Activated CD8-positive, alpha-beta memory T cell treated with anti-CD3 and anti-CD28 coated beads, Interleukin-2, amount 50 U/mL, for 24 hours (primary cell): ENCODE data around the gene FOXK2.
"Not testable (repeated sequence)": the region's sequence is repeated elsewhere in the genome, so short reads cannot be mapped to it uniquely, and the experiment has no call there.

Experiments
- DNase-seq: peaks from one replicate; pipeline ENCODE4 v3.0.0-alpha.2; 2020; ENCODE audit errors: extremely low read depth

FOXK2 gene

DNA sequence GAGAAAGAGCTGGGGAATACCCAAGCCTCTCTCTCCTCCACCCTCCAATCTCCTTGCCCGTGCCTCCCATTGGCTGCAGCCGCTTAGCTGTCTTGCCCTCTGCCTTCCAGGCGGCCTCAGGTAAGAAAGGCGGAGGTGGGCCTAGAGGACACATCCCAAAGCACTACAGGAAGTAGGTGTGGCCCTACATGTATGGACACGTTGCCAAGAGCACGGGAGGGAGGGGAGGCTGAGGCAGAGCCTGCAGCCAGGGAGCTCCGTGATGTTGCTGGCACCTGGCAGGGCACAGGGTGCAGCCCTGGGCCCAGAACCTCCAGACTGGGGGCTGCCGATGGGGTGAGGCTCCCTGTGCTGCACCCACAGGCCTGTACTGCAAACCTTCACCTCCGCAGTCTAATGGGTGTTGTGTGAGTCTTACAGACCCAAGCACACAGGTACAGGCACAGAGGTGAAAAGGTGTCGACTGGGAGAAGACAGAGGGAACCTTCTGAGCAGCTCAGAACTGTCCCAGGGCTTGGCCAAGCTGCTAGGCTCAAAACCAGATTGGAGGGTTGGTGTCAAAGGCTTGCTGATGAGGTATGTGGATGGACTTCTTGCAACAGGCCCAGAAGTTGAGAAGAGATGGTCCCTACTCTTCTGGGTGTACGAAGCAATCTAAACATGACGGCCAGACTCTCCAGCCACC is 23.5 kb upstream of the FOXK2 start:
- DNase-seq: no peak

DNA sequence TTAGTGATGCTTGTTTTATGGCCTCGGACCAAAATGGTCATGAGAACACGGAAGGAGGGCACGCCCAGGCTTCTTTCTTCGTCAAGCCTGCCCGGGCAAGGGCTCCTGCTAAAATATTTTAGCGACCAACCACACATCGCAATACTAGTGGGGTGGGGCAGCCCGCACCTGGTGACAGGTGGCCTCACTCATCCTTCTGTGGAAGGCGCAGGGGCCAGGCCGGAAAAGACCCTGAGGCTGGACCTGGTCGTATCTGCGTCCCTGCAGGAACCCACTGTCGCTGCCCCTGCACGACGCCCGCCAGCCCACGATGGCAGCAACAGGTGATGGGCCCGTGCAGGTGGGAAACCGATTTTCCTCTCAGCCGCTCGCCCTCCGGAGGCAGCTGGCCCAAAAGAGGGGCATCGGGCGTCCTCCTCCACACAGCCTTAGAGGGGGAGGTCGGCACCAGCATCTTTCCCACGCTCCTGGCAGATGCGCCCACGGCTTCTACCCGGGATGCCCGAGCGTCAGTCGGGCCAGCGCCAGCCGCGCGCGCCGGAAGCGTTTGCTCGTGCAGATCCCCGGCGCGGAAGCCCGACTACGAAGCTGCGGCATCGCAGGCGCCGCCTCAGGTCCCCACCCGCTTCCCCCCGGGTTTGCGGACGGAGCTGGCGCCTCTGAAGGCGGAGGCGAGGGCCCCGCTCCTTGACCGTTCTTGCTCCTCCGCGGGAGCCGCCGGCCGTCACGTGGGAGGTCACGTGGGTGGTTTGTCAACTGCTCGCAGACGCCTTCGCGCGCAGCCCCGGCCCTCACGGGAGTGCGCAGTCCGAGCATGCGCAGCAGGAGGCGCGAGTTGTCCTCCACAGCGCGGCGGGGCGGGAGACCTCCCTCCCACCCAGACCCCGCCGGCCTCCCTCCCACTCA is 22.8 kb upstream of the FOXK2 start:
- DNase-seq: peak; percentile 80

DNA sequence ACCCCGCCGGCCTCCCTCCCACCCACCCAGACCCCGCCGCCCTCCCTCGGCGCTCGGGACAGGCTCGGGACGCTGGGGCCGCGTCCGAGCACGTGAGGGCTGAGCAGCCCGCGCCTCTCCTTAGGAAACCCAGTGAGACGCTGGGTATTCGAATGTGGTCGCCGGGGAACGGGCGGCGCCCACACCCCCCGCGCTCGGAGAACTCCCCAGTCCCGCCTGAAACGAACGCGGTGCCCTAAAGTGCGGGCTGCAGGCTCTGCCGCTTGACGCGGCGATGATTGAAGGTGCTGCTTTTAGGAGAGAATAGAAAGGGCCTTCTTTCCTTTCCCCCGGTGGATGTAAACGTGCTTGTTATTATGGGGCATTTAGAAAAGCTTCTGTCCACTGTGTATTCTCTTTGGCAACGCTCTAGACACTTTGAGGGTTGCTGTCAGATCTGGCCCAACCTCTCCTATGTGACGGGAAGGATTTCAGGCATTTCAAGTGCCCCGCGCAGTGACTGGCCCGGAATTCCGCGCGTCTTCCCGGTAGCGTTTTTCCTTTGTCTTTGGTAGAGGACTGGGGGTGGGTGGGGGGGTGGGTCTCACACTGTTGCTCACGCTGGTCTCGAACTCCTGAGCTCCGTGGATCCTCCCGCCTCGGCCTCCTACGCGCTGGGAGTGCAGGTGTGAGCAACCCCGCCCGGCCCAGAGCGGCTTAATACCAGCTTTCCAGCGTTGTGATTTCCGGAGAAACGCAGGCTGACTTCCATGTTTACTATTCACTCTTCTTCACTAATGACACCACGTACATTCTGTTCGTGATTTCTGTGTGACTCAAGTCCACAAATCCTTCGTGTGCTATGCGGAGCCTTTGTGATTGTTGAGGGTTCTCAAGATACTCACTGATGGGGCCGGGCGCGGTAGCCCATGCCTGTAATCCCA is 21.8 kb upstream of the FOXK2 start:
- DNase-seq: no peak

DNA sequence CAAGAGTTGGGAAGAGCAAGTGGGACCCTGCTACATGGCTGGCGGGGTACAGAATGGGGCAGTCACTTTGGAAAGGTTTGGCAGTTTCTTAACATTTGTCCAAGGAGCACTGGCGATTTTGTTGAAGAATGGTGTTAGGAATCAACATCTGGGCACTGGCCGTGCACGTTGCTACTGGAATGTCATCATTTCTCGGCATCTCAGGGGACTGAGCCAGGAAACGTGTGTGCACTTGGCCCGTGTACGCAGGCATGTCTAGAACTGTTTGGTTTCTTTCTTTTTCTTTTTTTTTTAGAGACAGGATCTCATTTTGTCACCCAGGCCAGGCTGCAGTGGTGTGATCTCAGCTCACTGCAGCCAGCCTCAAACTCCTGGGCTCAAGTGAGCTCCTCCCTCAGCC is 17.3 kb upstream of the FOXK2 start:
- no peak for DNase-seq

DNA sequence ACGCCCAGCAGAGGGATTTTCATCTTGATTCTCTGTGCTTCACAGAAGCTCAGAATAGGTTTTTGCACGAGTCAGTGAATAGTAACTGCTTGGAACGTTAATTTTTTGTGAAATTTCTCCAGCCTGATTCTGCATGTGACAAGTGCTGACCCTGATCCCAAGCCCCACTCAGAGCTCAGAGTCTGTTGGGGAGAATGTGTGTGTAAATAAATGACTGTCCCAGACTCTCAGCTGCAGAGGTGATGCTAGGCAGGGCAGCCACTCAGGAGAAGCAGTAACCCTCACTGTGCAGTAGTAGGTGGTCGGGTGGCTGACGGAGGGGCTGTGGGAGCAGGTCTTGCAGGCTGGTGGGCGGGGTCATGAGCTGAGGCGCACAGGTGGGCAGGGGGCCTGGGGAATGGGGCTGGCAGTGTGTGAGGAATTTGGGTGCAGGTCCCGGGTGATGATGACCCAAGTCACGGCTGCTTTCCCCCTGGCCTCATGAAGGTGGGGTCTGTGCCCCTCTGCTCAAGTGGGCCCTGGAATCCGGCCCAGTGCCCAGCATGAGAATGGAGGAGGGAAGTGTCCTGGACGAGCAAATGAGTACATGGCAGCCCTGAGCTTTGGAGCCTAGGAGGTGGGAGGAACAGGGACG is 16.3 kb upstream of the FOXK2 start:
- no peak for DNase-seq

DNA sequence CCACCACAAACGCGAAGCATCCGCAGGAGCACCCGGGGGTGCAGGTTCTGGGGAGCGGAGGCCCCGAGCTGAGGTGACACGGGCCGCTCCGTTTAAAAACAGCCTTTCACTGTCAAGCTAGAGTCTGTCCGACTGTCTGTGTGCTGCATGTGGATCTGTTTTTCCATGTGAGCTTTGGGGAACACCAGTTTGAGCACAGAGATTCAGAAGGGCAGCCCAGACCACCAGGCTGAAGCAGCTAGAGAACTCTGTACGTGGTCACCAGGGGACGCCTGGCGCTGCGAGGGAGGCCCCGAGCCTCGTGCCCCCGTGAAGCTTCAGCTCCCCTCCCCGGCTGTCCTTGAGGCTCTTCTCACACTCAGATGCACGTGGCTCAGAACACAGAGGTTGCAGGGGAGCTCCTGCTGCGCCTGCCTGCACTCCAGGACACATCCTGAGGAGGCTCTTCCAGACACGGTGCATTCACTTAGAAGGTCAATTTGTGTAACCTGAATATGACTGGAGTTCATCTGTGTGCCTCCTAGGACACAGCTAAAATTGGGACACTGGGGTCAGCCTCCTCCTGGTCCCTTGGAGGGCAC is 15.7 kb upstream of the FOXK2 start:
- DNase-seq: no peak

DNA sequence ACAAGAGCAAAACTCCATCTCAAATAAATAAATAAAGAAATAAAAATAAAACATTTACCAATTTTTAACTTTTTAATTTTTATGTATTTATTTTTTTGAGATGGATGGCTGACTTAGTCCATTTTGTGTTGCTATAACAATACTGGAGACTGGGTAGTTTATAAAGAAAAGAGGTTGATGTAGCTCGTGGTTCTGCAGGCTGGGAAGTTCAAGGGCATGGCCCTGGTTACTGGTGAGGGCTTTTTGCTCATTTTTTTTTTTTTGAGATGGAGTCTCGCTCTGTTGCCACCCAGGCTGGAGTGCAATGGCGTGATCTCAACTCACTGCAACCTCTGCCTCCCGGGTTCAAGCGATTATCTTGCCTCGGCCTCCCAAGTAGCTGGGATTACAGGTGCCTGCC is 14.2 kb upstream of the FOXK2 start:
- DNase-seq: no peak

DNA sequence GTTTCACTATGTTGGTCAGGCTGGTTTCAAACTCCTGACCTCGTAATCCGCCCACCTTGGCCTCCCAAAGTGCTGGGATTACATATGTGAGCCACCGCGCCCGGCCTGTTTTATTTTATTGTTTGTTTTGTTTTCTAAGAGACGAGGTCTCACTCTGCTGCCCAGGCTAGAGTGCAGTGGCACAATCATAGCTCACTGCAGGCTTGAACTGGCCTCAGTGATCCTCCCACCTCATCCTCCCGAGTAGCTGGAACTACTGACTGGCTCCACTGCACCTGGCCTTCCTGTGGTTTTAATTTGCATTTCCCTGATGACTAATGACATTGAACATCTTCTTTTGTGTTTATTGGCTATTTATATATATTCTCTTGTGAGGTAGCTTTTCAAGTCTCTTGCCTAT is 13.1 kb upstream of the FOXK2 start:
- not testable (repeated sequence) for DNase-seq

DNA sequence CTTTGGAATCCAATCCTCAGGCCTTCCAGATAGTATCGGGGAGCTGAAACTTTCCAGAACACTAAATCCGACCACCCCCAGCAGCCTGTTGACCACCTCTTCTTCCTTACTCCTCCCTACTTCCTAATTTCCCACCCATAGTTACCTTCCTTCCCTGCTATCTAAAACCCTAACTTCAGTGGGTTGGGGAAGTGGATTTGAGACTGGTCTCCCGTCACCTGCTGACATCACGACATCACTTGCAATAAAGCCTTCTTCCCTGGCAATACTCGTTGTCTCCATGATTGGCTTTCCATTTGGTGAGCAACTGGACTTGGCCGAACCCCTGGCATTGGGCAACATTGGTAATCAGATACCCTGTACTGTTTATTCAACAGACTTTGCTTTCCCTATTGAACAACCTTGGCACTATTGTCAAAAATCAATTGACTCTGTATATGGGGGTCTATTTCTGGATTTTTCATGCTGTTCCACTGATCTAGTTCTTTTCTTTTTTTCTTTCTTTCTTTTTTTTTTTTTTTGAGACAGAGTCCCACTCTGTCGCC is 11.8 kb upstream of the FOXK2 start:
- DNase-seq: no peak

DNA sequence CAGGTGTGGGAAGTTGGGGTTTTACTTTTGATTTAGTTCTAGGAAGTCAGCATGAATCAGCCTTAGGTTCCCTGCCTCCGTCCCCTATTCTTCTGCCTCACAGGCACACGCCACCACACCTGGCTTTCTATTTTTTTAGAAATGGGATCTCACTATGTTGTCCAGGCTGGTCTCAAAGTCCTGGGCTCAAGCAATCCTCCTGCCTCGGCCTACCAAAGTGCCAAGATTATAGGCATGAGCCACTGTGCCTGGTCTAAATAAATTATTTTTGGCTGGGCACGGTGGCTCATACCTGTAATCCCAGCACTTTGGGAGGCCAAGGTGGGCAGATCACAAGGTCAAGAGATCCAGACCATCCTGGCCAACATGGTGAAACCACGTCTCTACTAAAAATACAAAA is 7.9 kb upstream of the FOXK2 start:
- not testable (repeated sequence) for DNase-seq

DNA sequence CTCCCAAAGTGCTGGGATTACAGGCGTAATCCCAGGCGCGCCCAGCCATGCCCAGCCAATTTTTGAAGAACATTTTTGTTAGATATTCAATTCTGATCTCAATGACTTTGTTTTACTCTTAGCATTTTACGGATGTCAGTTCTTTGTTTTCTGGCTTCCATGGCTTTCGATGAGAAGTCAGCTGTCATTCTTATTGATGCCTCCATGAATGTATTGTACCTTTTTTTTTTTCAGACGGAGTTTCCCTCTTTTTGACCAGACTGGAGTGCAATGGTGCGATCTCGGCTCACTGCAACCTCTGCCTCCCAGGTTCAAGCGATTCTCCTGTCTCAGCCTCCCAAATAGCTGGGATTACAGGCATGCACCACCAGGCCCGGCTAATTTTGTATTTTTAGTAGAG is 5.7 kb upstream of the FOXK2 start:
- DNase-seq: not testable (repeated sequence)

DNA sequence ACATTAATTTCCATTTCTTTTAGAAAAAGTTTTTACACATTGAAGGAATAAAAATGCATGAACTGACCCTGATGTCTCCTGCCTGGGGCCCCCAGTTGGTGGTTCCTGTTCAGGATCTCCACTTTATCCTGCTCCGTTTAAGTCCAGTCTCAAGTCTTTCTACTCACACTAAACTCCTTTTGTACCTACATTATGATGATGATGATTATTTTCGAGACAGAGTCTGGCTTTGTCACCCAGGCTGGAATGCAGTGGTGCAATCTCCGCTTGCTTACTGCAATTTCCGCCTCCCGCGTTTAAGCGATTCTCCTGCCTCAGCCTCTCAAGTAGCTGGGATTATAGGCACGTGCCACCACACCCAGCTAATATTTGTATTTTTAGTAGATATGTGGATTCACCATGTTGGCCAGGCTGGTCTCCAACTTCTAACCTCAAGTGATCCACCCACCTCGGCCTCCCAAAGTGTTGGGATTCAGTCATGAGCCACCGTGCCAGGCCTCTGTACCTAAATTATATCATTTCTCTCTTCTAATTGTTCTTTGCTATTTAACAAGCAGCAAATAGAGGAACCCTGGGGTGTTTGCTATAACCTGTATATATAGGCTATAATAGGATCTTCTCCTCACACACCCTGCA is 2.2 kb upstream of the FOXK2 start:
- DNase-seq: no peak

DNA sequence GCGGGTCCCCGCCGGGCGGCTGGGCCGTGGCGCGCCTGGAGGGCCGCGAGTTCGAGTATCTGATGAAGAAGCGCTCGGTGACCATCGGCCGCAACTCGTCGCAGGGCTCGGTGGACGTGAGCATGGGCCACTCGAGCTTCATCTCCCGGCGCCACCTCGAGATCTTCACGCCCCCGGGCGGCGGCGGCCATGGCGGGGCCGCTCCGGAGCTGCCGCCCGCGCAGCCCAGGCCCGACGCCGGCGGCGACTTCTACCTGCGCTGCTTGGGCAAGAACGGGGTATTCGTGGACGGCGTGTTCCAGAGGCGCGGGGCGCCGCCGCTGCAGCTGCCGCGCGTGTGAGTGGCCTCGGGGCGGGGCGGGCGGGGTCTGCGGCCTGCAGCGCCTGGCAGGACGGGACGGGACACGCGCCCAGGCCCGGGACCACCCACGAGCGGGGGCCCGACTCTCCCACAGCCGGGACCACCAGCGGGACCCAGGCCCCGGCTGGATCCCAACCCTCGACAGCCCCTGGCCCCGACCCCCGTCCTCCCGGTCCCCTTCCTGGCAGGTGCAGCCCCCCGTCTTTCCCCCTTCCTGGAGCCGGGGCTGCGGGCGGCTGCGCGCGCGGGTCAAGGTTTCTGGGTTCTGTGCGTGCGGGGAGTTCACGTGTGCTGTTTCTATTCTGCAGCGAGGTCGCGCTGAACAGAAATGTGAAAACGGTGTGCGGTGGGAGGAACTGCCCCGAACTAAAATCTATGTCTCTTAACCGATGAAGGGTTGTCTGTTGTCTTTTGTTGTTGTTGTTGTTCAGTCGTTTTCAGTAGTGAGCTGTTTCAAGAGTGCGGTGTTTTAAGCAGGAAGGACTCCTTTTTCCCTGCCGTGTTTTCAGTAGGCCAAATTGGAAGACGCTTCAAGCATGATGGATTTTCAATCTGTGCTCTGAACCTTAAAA is 705 bp downstream of the FOXK2 start:
- no peak for DNase-seq

DNA sequence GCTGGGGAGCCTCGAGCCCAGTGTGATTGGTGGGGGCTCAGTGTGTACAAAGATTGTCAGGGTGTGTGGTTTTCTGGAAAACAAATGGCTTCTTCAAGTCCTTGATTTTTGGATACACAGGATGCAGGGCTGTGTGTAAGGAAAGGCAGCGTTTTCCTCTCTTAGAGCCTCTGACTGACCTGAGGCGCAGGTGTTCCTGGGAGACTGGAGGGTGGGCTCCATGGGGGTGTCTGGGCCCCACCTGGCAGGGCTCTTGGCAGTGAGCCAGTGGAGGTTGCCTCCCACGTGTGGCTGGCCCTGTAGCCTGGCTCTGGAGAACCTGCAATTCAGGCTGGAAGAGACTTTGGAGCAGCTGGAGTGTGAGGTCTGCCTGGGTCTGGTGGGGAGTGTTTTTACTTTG is 5.0 kb downstream of the FOXK2 start:
- no peak for DNase-seq

DNA sequence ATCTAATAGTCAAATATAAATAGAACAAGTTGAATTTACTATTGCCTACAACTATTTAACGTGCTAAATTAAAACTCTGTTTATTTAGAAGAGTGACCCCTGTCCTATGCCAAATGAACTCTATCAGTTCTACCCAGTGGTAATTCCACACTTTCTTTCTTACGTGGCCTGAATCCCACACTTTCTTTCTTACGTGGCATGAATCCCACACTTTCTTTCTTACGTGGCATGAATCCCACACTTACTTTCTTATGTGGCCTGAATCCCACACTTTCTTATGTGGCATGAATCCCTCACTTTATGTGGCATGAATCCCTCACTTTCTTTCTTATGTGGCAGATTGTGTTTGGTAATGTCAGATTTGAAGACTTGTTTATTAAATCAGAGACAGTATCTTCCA is 6.2 kb downstream of the FOXK2 start:
- no peak for DNase-seq

DNA sequence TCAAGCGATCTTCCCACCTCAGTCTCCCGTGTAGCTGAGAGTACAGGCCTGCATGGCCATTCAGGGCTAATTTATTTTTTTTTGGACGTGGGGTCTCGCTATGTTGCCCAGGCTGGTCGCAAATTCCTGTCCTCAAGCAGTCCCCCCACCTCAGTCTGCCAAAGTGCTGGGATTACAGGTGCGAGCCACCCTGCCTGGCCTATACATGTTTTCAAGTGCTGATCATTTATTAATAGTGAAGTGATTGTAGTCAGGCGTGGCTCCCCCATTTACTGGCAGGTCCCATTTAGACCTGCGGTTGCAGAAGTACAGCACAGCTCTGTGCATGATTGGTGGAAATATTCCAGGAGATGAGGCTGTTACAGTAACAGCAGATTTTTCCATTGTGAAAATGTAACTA is 8.4 kb downstream of the FOXK2 start:
- DNase-seq: no peak

DNA sequence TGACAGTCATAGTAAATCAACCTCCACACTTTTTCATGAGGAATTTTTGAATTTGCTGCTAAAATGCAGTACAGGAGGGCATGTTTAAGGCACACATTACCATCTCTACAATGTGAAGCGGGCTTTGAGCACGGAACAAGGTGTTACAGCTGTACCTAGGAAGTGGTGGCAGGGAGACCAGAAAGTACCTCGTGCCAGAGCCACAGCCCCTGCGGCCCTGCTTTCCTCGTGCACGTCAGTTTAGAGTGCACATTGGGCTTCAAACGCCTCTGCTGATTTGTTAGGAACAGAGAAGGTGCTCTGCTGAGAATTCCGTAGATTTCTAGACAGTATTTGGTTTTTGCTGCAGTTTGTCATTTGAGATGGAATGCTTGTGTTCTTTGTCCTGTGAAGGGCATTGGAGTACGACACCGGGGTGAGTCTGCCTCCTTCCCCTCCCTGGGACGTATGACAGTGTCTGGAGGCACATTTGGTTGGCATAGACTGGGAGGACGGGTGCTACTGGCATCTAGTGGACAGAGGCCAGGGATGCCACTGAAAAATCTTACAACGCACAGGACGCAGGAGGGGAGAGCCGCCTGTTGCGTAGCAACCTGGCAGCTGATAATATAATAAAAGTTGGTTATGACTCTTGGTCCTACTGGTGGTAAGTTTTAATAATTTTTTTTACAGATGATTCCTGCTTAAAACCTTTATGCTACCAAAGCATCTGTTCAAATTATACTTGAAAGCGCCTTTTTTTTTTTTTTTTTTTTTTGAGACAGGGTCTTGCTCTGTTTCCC is 9.1 kb downstream of the FOXK2 start:
- no peak for DNase-seq

DNA sequence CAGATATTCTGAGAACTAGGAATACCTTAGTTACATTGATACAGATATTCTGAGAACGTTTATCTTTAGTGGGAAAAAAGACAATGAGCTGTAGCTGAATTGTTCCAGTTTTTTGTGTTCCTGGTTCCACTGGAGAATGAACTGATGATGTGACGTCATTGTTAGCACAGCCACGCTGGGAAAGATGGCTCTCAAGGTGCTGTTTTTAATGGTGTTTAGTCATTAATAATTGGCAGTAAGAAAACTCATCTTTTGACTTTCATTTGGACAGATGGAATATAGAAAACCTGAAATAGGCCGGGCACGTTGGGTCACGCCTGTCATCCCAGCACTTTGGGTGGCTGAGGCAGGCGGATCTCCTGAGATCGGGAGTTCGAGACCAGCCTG is 10.4 kb downstream of the FOXK2 start:
- no peak for DNase-seq

DNA sequence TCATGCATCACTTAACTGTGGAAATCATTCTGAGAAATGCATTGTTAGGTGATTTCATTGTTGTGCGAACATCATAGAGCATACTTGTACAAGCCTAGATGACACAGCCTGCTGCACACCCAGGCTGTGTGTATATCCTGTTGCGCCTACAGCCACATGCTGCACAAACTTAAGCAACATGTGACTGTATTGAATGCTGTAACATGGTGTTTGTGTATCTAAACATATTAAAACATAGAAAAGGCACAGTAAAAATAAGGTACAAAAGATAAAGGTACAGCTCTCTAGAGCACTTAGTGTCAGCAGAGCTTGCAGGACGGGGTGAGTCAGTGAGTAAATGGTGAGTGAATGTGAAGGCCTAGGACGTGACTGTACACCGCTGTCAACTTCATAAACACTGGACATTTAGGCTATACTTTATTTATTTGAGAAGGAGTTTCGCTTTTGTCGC is 11.9 kb downstream of the FOXK2 start:
- DNase-seq: no peak
